Stimulated activated naive CD8-positive, alpha-beta T cell treated with anti-CD3 and anti-CD28 coated beads, Interleukin-15, Interleukin-2, amounts not matched to agents 100 U/mL and 50 U/mL, for 24 hours (primary cell): ENCODE data around the gene PDLIM5.

Source experiments
- ATAC-seq: fragments of 150-1000 bp; cut with Tn5 transposase; one replicate; pipeline ENCODE4 v1.10.0; 2021
- DNase-seq: peaks from one replicate; pipeline ENCODE4 v3.0.0; 2021

The PDLIM5 gene

GRCh38 chr4:94701631-94702300, 250.0 kb downstream of the PDLIM5 start:
- DNase-seq (no peak), ATAC-seq (no peak)

GRCh38 chr4:94711635-94712034, 259.9 kb downstream of the PDLIM5 start:
- ATAC-seq (no peak), DNase-seq (no peak)

- DNase-seq (no peak), ATAC-seq (no peak)
Observed at GRCh38 chr4:94714365-94715160, 262.8 kb downstream of the PDLIM5 start.

- no peak for DNase-seq
- no peak for ATAC-seq
Observed at GRCh38 chr4:94715726-94716125, 264.0 kb downstream of the PDLIM5 start.
